Activated effector memory CD4-positive, alpha-beta T cell treated with Interleukin-2 at 50 U/mL for 16 hours (primary cell): ENCODE measurements around the gene FBLIM1.
"Not testable (repeated sequence)": the region's sequence is repeated elsewhere in the genome, so short reads cannot be mapped to it uniquely, and the experiment has no call there.

Experiments used
- DNase-seq: peaks from one replicate; pipeline ENCODE4 v3.0.0-alpha.2; 2020

FBLIM1 gene

GRCh38 chr1:15770313-15770962, 11.8 kb downstream of the FBLIM1 start:
- no peak for DNase-seq

DNA sequence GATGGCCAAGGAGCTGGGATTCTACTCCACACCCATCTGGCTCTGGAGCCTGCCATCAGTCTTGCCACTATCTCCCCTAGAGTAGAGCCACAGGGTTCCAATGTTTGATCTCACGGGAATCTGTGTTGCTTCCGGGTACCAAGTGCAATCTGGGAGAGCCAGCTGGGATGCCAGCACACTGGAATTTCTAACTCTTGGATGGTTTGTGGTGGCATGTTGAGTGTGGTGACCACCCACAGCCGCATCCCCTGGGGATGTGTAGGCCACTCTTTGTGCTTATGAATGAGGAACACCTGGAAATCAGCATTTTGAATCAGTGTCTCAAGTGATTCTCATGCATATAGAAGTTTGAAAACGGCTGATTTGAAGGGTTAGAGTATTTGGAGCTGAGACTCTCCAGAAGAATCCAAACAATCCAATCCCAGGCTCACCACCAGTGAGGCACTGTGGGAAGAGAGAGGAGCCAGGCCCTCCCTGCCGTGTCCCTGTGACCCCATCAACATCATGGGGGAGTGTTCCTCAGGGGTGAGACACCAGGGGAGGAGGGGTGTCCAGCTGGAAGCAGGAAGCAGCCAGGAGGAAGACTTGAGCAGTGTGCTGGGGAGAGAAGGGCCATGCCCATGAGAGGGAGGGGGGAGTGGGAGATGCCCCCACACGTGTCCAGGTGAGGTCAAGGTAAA, 13.4 kb downstream of the FBLIM1 start:
- no peak for DNase-seq

DNA sequence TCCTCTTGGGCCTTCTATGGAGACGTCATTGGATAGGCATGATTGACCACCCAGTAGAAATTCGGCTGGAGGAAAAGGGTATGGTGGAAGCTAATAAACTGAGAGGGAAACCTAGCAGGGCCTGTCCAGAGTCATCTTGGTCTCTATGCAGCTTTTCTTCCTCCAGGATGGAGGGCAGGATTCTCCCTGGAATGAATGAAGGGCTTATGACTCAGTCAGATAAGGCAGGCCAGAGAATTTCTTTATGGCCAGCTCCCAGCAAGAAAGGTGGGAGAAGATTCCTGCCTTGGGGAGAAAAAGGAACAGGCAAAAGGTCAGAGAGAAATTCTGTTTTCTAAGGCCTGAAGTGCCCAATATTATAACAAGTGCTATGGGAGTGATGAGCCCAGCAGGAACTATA, 17.1 kb downstream of the FBLIM1 start:
- DNase-seq: no peak

GRCh38 chr1:15777909-15778707, 19.5 kb downstream of the FBLIM1 start:
- no peak for DNase-seq

GRCh38 chr1:15785683-15786082, 27.1 kb downstream of the FBLIM1 start:
- DNase-seq: no peak

DNA sequence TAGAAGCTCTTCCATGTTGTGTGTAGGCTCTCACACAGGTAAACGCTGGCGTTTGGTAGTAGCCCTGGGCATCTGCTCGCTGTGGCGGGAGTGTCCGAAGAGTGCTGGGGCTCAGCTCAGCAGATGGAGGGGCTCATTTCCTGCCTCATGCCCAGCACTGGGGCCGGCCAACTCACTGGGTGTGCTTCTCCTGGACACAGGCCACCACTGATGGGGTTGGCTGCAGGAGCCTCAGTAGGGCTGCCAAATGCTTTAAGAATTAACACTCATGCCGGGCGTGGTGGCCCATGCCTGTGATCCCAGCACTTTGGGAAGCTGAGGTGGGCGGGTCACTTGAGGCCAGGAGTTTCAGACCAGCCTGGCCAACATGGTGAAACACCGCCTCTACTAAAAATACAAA, 28.0 kb downstream of the FBLIM1 start:
- no peak for DNase-seq

GRCh38 chr1:15788624-15789301, 30.2 kb downstream of the FBLIM1 start:
- no peak for DNase-seq

DNA sequence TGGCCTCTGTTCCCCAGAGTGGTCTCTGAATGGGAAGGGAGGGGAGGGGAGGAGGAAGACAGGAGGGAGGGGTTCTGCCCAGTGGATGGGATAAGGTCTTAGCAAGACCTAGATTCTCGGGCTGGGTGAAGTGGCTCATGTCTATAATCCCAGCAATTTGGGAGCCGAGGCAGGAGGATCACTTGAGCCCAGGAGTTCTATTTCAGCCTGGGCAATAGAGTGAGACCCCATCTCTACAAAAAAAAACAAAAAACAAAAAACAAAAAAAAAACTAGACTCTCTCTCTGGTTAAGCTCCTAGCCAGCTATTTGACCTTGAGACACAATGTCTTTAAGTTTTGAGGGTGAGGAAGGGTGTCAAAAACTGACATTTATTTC, 37.5 kb downstream of the FBLIM1 start:
- DNase-seq: no peak

DNA sequence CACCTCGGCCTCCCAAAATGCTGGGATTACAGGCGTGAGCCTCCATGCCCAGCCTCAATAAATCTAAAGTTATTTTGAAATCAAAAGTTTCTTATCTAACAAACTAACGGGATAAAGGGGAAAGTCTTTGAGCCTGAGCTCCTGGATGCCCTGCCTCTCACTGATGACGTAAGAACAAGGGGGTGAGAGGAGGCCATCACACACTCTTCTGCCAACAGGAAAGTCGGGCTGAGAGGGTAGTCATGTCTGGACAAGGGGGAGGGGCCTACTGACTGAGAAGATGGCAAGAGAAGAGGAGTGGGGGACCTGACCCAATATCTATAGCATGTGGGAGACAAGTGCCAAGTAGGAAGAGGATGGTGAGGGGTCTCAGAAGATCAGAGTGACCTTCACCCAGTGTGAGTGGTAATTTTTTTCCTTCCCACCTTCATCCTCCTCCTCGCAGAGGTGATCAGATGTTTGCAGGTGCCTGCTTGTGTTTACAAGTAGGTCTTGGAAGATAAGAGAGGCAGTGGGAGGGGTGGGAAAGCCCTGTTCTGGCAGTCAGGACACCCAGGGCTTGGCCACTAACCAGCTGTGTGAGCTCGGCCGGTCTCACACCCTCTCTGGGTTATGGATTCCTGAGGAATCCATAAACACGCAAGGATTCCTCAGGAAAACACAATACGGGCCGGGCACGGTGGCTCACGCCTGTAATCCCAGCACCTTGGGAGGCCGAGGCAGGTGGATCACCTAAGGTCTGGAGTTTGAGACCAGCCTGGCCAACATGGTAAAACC, 39.2 kb downstream of the FBLIM1 start:
- DNase-seq: no peak

DNA sequence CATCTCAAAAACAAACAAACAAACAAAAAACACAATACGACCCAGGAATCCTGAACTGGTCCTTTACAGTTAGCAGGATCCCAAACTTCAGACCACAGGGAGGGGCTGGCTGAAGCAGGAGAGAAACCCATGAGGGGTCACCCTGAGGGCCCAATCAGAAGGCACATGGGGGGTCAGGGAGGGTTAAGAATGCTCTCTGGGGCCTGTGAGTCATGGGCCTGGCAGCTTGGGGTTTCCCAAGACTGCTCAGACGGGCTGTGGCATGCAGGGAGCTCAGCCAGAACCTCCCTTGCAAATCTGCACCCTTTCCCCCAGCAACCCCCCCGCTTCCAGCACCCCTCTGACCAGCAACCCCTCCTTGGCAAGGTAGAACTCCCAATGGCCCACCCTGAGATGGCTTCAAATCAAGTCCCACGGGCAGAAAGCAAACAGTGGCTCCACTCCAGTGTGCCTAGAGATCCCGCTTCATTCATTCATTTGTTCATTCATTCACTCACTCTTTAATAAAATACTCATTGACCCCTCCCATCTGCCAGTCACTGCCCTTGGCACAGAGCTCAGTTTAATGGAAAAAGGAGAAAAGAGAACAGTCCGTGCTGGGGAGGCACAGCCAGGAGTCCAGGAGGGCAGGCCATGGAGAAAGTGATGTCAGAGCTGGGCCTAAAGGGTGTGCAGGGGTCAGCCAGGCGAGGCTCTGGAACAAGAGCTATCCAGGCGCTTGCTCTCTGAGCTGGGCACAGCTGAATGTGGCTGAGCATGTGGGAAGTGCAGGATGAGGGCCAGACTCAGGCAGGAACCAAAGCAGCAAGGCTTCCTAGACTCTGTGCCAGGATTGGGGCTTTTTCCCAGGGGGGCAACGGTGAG, 40.6 kb downstream of the FBLIM1 start:
- DNase-seq: no peak

- DNase-seq: no peak
Measured at GRCh38 chr1:15799928-15800835, 41.6 kb downstream of the FBLIM1 start.

- no peak for DNase-seq
Measured at GRCh38 chr1:15802234-15802965, 43.8 kb downstream of the FBLIM1 start.

GRCh38 chr1:15803380-15803779, 44.8 kb downstream of the FBLIM1 start:
- no peak for DNase-seq

DNA sequence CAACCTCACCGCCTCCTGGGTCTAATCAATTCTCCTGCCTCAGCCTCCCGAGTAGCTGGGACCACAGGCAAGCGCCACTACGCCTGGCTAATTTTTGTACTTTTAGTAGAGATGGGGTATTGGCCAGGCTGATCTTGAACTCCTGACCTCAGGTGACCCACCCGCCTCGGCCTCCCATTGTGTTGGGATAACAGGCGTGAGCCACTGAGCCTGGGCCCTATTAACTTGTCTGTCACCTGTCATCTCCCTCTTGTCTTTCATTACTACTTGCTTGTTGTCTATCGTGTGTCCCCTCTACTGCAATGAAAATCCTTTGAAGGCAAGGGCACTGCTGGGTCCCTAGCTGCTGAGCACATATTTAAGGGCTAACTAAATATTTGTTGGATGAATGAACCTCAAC, 45.5 kb downstream of the FBLIM1 start:
- no peak for DNase-seq

DNA sequence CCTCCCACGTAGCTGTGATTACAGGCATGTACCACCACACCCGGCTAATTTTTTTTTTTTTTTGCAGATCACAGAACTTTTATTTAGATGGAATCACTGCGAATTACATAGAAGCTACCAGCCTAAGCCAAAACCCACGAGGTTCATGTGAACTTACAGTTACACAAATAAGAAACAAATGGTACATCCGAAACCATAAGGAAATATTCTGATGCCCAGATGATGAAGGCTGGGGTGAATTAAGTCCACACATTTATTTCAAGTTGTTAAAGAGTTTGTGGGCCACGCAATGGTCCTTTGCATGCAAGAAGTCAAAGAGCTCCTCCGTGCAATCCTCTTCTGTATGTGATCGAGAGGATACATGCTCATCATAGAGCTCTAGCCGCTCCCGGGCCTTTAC, 48.5 kb downstream of the FBLIM1 start:
- DNase-seq: no peak

DNA sequence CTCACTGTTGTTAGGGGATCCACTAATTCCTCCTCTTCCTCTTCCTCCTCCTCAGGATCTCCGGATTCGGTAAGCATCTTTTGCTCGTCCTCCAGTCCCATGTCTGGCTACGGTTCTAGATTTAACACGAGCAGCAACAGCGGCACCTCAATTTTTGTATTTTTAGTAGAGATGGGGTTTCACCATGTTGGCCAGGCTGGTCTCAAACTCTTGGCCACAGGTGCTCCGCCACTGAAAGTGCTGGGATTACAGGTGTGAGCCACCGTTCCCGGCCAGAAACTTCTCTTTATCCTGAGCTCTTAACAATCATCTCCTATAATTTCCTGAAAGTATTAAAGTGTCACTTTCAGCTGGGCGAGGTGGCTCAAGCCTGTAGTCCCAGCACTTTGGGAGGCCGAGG, 49.0 kb downstream of the FBLIM1 start, which contains the start of gene UQCRHL:
Gene UQCRHL (minus strand): TSS at position 101 of the 400 bp plus-strand sequence. CDS start 0 bp downstream, at position 101.
- not testable (repeated sequence) for DNase-seq

DNA sequence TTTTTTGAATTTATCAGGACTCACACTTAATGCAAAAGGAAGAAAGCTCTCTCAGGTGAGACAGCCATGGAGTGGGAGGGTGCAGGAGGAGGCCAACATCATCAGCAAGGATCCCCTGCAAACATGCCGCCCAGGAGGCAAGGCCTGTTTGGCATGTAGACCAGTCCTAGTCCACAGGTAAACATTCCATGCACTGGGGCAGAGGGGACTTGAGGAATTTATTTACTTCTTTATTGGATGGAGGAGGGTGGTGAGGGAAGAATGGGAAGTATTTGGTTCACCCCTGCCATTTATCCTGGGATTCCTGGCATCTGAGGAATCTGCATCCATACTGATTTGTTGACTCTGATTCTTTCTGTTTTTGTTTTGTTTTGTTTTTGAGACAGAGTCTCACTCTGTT, 50.4 kb downstream of the FBLIM1 start:
- DNase-seq: no peak

DNA sequence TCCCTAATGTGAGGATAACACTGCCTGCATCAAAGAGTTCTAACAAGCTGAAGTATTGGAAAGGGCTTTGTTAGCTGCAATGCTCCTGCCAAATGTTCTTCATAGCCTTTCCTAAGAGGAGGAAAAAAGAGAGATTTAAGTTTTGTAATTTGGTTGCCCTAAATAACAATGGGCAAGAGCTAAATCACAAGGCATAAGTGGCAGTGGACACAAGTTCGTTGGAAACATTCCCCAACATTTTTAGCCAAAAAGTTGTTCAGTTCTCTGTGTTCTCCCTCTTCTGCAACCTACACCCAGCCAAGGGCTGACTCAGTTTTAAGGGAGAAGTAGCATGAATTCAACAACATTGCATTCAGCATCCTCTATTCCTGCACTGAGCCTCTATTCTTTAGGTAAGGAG, 51.5 kb downstream of the FBLIM1 start:
- DNase-seq: no peak

GRCh38 chr1:15816674-15817073, 58.1 kb downstream of the FBLIM1 start:
- no peak for DNase-seq

- no peak for DNase-seq
Measured at GRCh38 chr1:15820478-15820877, 61.9 kb downstream of the FBLIM1 start.
